Heart left ventricle (tissue), 13 donors: ENCODE measurements around the gene NTNG2.

Source experiments
- POLR2A ChIP-seq, 2 donors: fragments of 450-650 bp; IDR thresholded peaks; one replicate each; pipeline ENCODE4 v1.6.1; 2017; ENCODE audit warnings: antibody characterized with exemption in 2 of 2, mild to moderate bottlenecking in 2 of 2, moderate library complexity in 2 of 2
- TF ChIP-seq, protein P1 (sequence below), 12 donors: fragments of 200-600 bp; sonication (generic) in 4 of 12; IDR thresholded peaks; one replicate each; pipeline versions ENCODE4 v1.5.0 to v1.8.0; 2018 to 2022; ENCODE audit warnings: antibody characterized with exemption in 12 of 12, mild to moderate bottlenecking in 5 of 12
- donor health status: ischemic (EF 13 %, LVEDD 7.1; RV severe dilation, severe dysfunction).
- donor health status: DM: no; HTN: yes; CAD: no.
- donor health status: DM: no; HTN: no; CAD: no.
- donor health status: ischemic (EF 25% LVEDD 6.9; RV normal size, moderate dysfunction).
- donor health status: ischemic (EF 25% LVEDD 5.7; RV mildly dilated, moderate dysfunction).
- donor health status: ischemic (EF 35%, LVEDD 5.7; RV mildly dilated, moderate dysfunction).
- donor health status: nonischemic (EF 11% LVEDD 7.7; RV severe dilation, severe dysfunction).
- donor health status: DM: yes; HTN: yes; CAD: no.
- donor health status: PGD.
- donor health status: ischemic (EF 29% LVEDD 5.4; RV normal size, mild dysfunction).
- donor health status: nonischemic (EF 23%, LVEDD 6.1; RV moderate dilation, normal function).

GRCh38 chr9:132211570-132211969, 49.7 kb downstream of the NTNG2 start:
- TF ChIP-seq, protein P1, sequence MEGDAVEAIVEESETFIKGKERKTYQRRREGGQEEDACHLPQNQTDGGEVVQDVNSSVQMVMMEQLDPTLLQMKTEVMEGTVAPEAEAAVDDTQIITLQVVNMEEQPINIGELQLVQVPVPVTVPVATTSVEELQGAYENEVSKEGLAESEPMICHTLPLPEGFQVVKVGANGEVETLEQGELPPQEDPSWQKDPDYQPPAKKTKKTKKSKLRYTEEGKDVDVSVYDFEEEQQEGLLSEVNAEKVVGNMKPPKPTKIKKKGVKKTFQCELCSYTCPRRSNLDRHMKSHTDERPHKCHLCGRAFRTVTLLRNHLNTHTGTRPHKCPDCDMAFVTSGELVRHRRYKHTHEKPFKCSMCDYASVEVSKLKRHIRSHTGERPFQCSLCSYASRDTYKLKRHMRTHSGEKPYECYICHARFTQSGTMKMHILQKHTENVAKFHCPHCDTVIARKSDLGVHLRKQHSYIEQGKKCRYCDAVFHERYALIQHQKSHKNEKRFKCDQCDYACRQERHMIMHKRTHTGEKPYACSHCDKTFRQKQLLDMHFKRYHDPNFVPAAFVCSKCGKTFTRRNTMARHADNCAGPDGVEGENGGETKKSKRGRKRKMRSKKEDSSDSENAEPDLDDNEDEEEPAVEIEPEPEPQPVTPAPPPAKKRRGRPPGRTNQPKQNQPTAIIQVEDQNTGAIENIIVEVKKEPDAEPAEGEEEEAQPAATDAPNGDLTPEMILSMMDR (IDR thresholded peaks at IDR 0.05) = no peak
- TF ChIP-seq POLR2A (IDR thresholded peaks at IDR 0.05) = no peak
